GM23248 (cell line): ENCODE measurements around the gene LRRC8E. TPM values are rescaled to one million over a fixed set of nuclear protein-coding genes. Genes with fewer than 3 reads are reported as not detected.

Experiments
- DNase-seq: peaks from one replicate; pipeline ENCODE4 v3.0.0-alpha.2; 2015
- H2AFZ ChIP-seq: fragments of 200-600 bp; sonication (generic); 2 replicates; pipeline ENCODE4 v1.6.1; 2016; ENCODE audit warnings: antibody characterized with exemption
- H3F3A ChIP-seq: fragments of 200-600 bp; sonication (generic); 2 replicates; pipeline ENCODE4 v1.6.1; 2016; ENCODE audit warnings: mild to moderate bottlenecking, antibody characterized with exemption, mixed run types; ENCODE audit not compliant: insufficient read depth
- H3K27ac ChIP-seq: fragments of 200-600 bp; sonication (generic); 2 replicates; pipeline ENCODE4 v1.5.1; 2016; ENCODE audit warnings: mild to moderate bottlenecking
- H3K27me3 ChIP-seq: fragments of 200-600 bp; sonication (generic); replicated peaks from 2 replicates; pipeline ENCODE4 v1.6.1; 2016; ENCODE audit warnings: mild to moderate bottlenecking; ENCODE audit not compliant: insufficient read depth
- H3K36me3 ChIP-seq: fragments of 200-600 bp; sonication (generic); 2 replicates; pipeline ENCODE4 v1.6.1; 2016; ENCODE audit warnings: low read depth, mild to moderate bottlenecking
- H3K4me1 ChIP-seq: fragments of 200-600 bp; sonication (generic); 2 replicates; pipeline ENCODE4 v1.6.1; 2016; ENCODE audit warnings: mild to moderate bottlenecking; ENCODE audit not compliant: insufficient read depth
- H3K4me2 ChIP-seq: fragments of 200-600 bp; sonication (generic); one replicate; pipeline ENCODE4 v1.6.1; 2016; ENCODE audit warnings: mild to moderate bottlenecking; ENCODE audit not compliant: unreplicated experiment
- H3K4me3 ChIP-seq: fragments of 200-600 bp; sonication (generic); 2 replicates; pipeline ENCODE4 v1.5.1; 2016; ENCODE audit warnings: mild to moderate bottlenecking
- H3K79me2 ChIP-seq: fragments of 200-600 bp; sonication (generic); 2 replicates; pipeline ENCODE4 v1.6.1; 2016; ENCODE audit warnings: mild to moderate bottlenecking; ENCODE audit not compliant: insufficient read depth
- H3K9ac ChIP-seq: fragments of 200-600 bp; sonication (generic); 2 replicates; pipeline ENCODE4 v1.6.1; 2016; ENCODE audit warnings: mild to moderate bottlenecking
- H3K9me2 ChIP-seq: fragments of 200-600 bp; sonication (generic); 2 replicates; pipeline ENCODE4 v1.6.1; 2016; ENCODE audit warnings: mixed run types, mild to moderate bottlenecking, moderate library complexity; ENCODE audit not compliant: insufficient read depth
- H3K9me3 ChIP-seq: fragments of 200-600 bp; sonication (generic); one replicate; pipeline ENCODE4 v1.6.1; 2017; ENCODE audit warnings: low read depth
- H4K20me1 ChIP-seq: fragments of 200-600 bp; sonication (generic); 2 replicates; pipeline ENCODE4 v1.6.0; 2016; ENCODE audit not compliant: insufficient read depth
- EZH2 ChIP-seq: fragments of 200-600 bp; sonication (generic); IDR thresholded peaks from 2 replicates; pipeline ENCODE4 v1.6.1; 2018; ENCODE audit warnings: antibody characterized with exemption, mild to moderate bottlenecking; ENCODE audit not compliant: insufficient read depth, poor library complexity, severe bottlenecking
- EZH2phosphoT487 ChIP-seq: fragments of 200-600 bp; sonication (generic); IDR thresholded peaks from 2 replicates; pipeline ENCODE4 v1.6.1; 2018; ENCODE audit warnings: antibody characterized with exemption, moderate library complexity, mild to moderate bottlenecking, low read depth; ENCODE audit not compliant: insufficient read depth
- WGBS, 2 experiments: methylation state at CpG; one replicate each; pipeline ENCODE4 v1.1.6; 2015 to 2017; ENCODE audit warnings: low lambda C conversion rate in 2 of 2, low coverage in 1 of 2; ENCODE audit errors: missing lambda C conversion rate in 2 of 2; 5-methylcytosine and 5-hydroxymethylcytosine counted together
- in situ Hi-C: fragments of 300-500 bp; cut with MboI; formaldehyde crosslinking; loops from 2 replicates; pipeline ENCODE4 v1.15.0; 2020
- polyA plus RNA-seq: library from polyadenylated mRNA; unstranded; fragments of >200 nt; fragmentation: Nextera tagmentation; extraction: Ambion mirVana; gene quantifications from 2 replicates; pipeline ENCODE4 v1.2.1, GENCODE V29; 2016
- total RNA-seq: library from RNA; depleted of rRNA; stranded (reverse); fragments of >200 nt; shearing (Covaris generic); gene quantifications from 2 replicates; pipeline ENCODE4 v1.2.3, GENCODE V29; 2014

LRRC8E gene
- total and polyA plus RNA-seq, 2 experiments from 2014 or later: 3.6 to 3.7 TPM

DNA sequence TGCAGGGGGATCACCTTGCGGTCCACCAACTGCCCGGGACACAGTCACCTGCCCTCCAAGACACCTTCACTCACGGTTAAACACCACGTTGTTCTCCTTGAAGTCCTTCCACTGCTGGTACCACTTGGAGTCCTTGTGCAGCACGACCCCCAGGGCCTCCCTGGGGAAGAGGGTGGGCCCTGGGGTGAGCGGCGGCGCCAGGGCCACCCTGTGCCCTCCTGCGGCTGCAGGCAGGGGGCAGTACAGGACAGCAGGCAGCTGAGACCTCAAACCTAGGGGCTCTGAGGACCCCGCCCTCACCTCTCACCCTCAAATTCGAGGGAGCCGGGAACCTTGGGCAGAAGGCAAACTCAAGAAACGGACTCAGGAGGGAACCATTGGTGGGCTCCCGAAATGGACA is 45.1 kb downstream of the LRRC8E start:
- Histone ChIP-seq H3K27me3 (no peaks in the 10 kb centered on the region), H2AFZ (no peak overlapping the region), H3K79me2 (peaks cover 24% of the 10 kb centered on the region; the same call in 1 of the 2 replicates), H3K4me3 (no peak overlapping the region), H3K4me1 (peaks cover 14% of the 10 kb centered on the region), H4K20me1 (no peaks in the 10 kb centered on the region), H3K9me2 (no peaks in the 10 kb centered on the region), H3K36me3 (peaks cover 45% of the 10 kb centered on the region; the same call in 1 of the 2 replicates), H3K4me2 (no peak overlapping the region), H3K9me3 (no peaks in the 10 kb centered on the region), H3F3A (peaks cover 22% of the 10 kb centered on the region), H3K9ac (no peak overlapping the region), H3K27ac (no peak overlapping the region)
- TF ChIP-seq EZH2phosphoT487 (no peak), EZH2 (no peak)
- in situ Hi-C loops: no loop called here
- 87 to 88% methylated on average over 10 to 14 of the region's 14 CpGs for WGBS, 2 experiments
- no peak for DNase-seq

DNA sequence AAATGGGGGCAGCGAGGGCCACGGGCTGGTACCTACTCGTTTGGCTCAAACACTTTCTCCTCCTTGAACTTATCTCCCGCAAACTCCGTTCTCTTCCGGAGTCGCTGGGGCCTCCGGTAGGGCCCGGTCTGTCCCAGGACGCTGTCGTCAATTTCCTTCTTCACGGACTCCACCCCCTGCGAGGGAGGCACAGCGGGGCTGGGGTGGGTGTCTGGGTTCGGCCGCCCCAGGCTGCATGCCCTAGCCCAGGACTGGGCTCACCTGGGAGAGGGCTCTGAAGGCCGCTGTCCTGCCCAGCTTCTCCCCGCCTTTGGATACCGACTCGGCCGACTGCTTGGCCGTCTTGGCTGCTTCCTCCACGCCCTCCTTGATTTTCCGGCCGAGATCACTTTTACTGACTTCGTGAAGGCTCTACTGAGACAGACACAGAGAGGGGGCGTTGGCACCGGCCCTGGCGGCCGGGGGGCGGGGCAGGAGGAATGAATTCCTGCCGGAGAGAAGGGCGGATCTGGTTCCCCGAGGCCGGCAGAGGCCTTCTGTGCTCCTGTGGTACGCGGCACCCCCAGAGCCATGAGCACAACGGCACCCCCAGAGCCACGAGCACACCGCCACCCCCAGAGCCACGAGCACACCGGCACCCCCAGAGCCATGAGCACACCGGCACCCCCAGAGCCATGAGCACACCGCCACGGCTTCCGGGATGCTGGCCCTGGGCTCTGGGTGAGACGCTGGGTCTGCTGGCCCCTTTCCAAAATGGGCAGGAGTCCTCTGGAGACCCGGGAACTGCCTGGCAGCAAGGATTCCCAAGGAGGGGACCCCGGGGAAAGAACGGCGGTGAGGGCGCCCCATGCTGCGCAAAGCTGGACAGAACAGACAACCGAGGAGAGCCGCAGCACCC is 45.8 kb downstream of the LRRC8E start:
- in situ Hi-C loops: no loop called here
- peaks cover 9% of the 10 kb centered on the region for H3K4me1 ChIP-seq
- WGBS, 2 experiments: 87 to 89% methylated on average over 44 to 54 of the region's 55 CpGs
- H3K27me3 ChIP-seq: no peaks in the 10 kb centered on the region
- H3K27ac ChIP-seq: no peak overlapping the region
- H2AFZ ChIP-seq: no peak overlapping the region
- no peak for DNase-seq
- TF ChIP-seq EZH2phosphoT487 (no peak), EZH2 (no peak)
- H3K9ac ChIP-seq: no peak overlapping the region
- H3F3A ChIP-seq: peaks cover 17% of the 10 kb centered on the region
- no peak overlapping the region for H3K4me3 ChIP-seq
- peaks cover 30% of the 10 kb centered on the region; the same call in 1 of the 2 replicates for H3K79me2 ChIP-seq
- H3K36me3 ChIP-seq: peaks cover 51% of the 10 kb centered on the region; the same call in 1 of the 2 replicates
- no peak overlapping the region for H3K4me2 ChIP-seq
- no peaks in the 10 kb centered on the region for H3K9me2 ChIP-seq
- H4K20me1 ChIP-seq: no peaks in the 10 kb centered on the region
- H3K9me3 ChIP-seq: no peaks in the 10 kb centered on the region

DNA sequence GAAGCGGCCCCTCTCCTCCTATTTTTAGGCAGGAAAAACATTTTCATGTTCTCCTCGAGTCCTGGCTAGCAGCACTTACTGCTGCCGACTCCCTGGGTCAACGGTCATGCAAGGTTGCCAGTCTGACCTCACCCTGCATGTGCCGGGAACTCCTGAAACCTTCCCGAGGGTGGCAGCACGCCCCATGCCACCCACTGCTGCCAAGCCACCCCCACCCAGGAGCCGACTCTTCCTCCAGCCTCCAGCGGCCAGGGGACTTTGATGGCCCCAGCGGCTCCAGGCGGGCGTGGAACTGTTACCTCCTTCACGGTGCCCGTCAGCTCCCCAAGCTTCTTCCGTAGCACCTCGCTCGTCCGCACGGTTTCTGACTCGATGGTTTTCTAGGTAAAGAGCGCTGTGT is 46.5 kb downstream of the LRRC8E start:
- TF ChIP-seq EZH2 (no peak), EZH2phosphoT487 (no peak)
- in situ Hi-C loops: no loop called here
- no peaks in the 10 kb centered on the region for H3K27me3 ChIP-seq
- peaks cover 13% of the 10 kb centered on the region for H3F3A ChIP-seq
- peaks cover 51% of the 10 kb centered on the region; the same call in 1 of the 2 replicates for H3K36me3 ChIP-seq
- DNase-seq: no peak
- H3K4me1 ChIP-seq: peaks cover 2% of the 10 kb centered on the region
- no peak overlapping the region for H3K27ac ChIP-seq
- H3K9ac ChIP-seq: no peak overlapping the region
- no peak overlapping the region for H3K4me2 ChIP-seq
- no peak overlapping the region for H3K4me3 ChIP-seq
- no peaks in the 10 kb centered on the region for H3K9me3 ChIP-seq
- H2AFZ ChIP-seq: no peak overlapping the region
- 90 to 91% methylated on average over 20 to 21 of the region's 21 CpGs for WGBS, 2 experiments
- H4K20me1 ChIP-seq: no peaks in the 10 kb centered on the region
- peaks cover 37% of the 10 kb centered on the region for H3K79me2 ChIP-seq
- no peaks in the 10 kb centered on the region for H3K9me2 ChIP-seq

DNA sequence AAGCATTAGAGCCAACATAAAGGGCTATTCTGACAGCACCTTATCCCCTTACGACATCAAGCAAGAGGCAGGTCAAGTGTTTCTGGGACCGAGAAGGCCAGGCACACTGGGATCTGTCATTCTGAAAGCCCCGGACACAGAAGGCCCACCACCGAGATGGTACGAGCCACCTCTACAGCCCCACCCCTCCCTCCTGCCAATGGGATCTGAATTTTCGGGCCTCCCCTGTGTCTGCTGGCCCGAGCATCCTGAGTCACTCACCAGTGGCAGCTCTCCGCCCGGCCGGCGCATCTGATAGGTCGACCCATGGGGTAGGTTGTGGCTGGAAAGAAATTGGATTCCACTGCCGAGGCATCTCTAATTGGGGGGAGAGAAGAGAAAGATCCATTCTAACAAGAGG is 52.5 kb downstream of the LRRC8E start:
- Histone ChIP-seq H3K36me3 (peaks cover 26% of the 10 kb centered on the region; the same call in 1 of the 2 replicates), H3K9me3 (no peaks in the 10 kb centered on the region), H3F3A (no peaks in the 10 kb centered on the region), H3K4me1 (peaks cover 5% of the 10 kb centered on the region; the same call in 1 of the 2 replicates), H3K27ac (no peak overlapping the region), H4K20me1 (no peaks in the 10 kb centered on the region), H3K4me2 (no peak overlapping the region), H3K79me2 (peaks cover 69% of the 10 kb centered on the region), H3K9ac (no peak overlapping the region), H3K27me3 (no peaks in the 10 kb centered on the region), H3K4me3 (no peak overlapping the region), H2AFZ (no peak overlapping the region), H3K9me2 (no peaks in the 10 kb centered on the region)
- in situ Hi-C loops: no loop called here
- TF ChIP-seq EZH2: no peak
- no peak for TF ChIP-seq EZH2phosphoT487
- 88 to 91% methylated on average over 13 of the region's 13 CpGs for WGBS, 2 experiments
- DNase-seq: no peak
